Vagina (tissue), 2 donors: ENCODE measurements around the gene MYRIP.

Experiments used
- CTCF ChIP-seq, 3 experiments: fragments of 450-650 bp in 2 of 3; fragments of 200-600 bp in 1 of 3; sonication (generic) in 1 of 3; IDR thresholded peaks; one replicate each; pipeline ENCODE4 v1.5.1; 2017 to 2019; ENCODE audit warnings: antibody characterized with exemption in 3 of 3, mild to moderate bottlenecking in 2 of 3, moderate library complexity in 2 of 3
- POLR2A ChIP-seq, 2 donors: fragments of 450-650 bp; IDR thresholded peaks; one replicate each; pipeline ENCODE4 v1.6.1; 2017; ENCODE audit warnings: antibody characterized with exemption in 2 of 2, mild to moderate bottlenecking in 2 of 2, moderate library complexity in 2 of 2

GRCh38 chr3:40166997-40167396 lies 357.6 kb downstream of the MYRIP start:
- TF ChIP-seq CTCF (IDR thresholded peaks at IDR 0.05) = no peak
- no peak for TF ChIP-seq POLR2A (IDR thresholded peaks at IDR 0.05)
